Liver (tissue), 9 donors: ENCODE data around the gene PIWIL1. TPM values are rescaled to one million over a fixed set of nuclear protein-coding genes. Genes with fewer than 3 reads are reported as not detected.

Experiments used
- DNase-seq: peaks from one replicate; pipeline ENCODE4 v3.0.0-alpha.2; 2017; ENCODE audit warnings: low spot score
- H3K27ac ChIP-seq, 2 donors: one replicate each; pipeline ENCODE4 v1.7.0; 2013; ENCODE audit warnings: inconsistent platforms in 2 of 2, low read length in 2 of 2, control low read depth in 1 of 2, low read depth in 1 of 2, mild to moderate bottlenecking in 1 of 2
- H3K27me3 ChIP-seq, 4 donors: one replicate each; pipeline versions ENCODE4 v1.6.1 to v1.7.0; 2013; ENCODE audit warnings: low read length in 3 of 4, inconsistent platforms in 1 of 4, mild to moderate bottlenecking in 1 of 4, moderate library complexity in 1 of 4; ENCODE audit not compliant: control insufficient read depth in 4 of 4, insufficient read depth in 4 of 4
- H3K36me3 ChIP-seq, 4 donors: one replicate each; pipeline versions ENCODE4 v1.6.1 to v1.7.0; 2013; ENCODE audit warnings: low read length in 3 of 4, mild to moderate bottlenecking in 3 of 4, low read depth in 1 of 4, moderate library complexity in 1 of 4; ENCODE audit not compliant: control insufficient read depth in 4 of 4, insufficient read depth in 3 of 4
- H3K4me1 ChIP-seq, 4 donors: one replicate each; pipeline versions ENCODE4 v1.6.1 to v1.7.0; 2013; ENCODE audit warnings: low read length in 3 of 4, mild to moderate bottlenecking in 3 of 4, moderate library complexity in 1 of 4; ENCODE audit not compliant: control insufficient read depth in 4 of 4, insufficient read depth in 4 of 4
- H3K4me3 ChIP-seq, 3 donors: one replicate each; pipeline versions ENCODE4 v1.6.1 to v1.7.0; 2013; ENCODE audit warnings: low read length in 3 of 3, control low read depth in 1 of 3, low read depth in 1 of 3, mild to moderate bottlenecking in 1 of 3
- H3K9ac ChIP-seq, 2 donors: one replicate each; pipeline ENCODE4 v1.7.0; 2013; ENCODE audit warnings: low read length in 2 of 2, mild to moderate bottlenecking in 2 of 2, moderate library complexity in 2 of 2, control low read depth in 1 of 2, low read depth in 1 of 2
- H3K9me3 ChIP-seq, 4 donors: one replicate each; pipeline versions ENCODE4 v1.6.1 to v1.7.0; 2013; ENCODE audit warnings: low read length in 3 of 4; ENCODE audit not compliant: control insufficient read depth in 4 of 4
- CTCF ChIP-seq: fragments of 150-350 bp; IDR thresholded peaks from 2 replicates; pipeline ENCODE4 v1.5.1; 2017; ENCODE audit warnings: improper control_type of control experiment, low read depth, low read length; ENCODE audit not compliant: missing input control
- FOXA2 ChIP-seq: IDR thresholded peaks from 2 replicates; pipeline ENCODE4 v1.6.1; 2016; ENCODE audit warnings: antibody characterized with exemption
- HNF4A ChIP-seq, 2 donors: conservative IDR thresholded peaks; 2 replicates each; pipeline ENCODE4 v1.6.1; 2016; ENCODE audit warnings: antibody characterized with exemption in 2 of 2, mild to moderate bottlenecking in 2 of 2
- HNF4G ChIP-seq: IDR thresholded peaks from 2 replicates; pipeline ENCODE4 v1.6.1; 2016; ENCODE audit warnings: antibody characterized with exemption
- JUND ChIP-seq, 2 donors: IDR thresholded peaks; 2 replicates each; pipeline ENCODE4 v1.6.1; 2016; ENCODE audit warnings: antibody characterized with exemption in 2 of 2
- MAX ChIP-seq: IDR thresholded peaks from 2 replicates; pipeline ENCODE4 v1.6.1; 2016; ENCODE audit warnings: antibody characterized with exemption
- NR2F2 ChIP-seq: IDR thresholded peaks from 2 replicates; pipeline ENCODE4 v1.6.1; 2016; ENCODE audit warnings: antibody characterized with exemption
- RAD21 ChIP-seq, 2 donors: IDR thresholded peaks; 2 replicates each; pipeline ENCODE4 v1.6.1; 2016; ENCODE audit warnings: antibody characterized with exemption in 2 of 2, mild to moderate bottlenecking in 2 of 2
- REST ChIP-seq: IDR thresholded peaks from 2 replicates; pipeline ENCODE4 v1.6.1; 2016; ENCODE audit warnings: antibody characterized with exemption, mild to moderate bottlenecking
- RXRA ChIP-seq, 2 donors: IDR thresholded peaks; 2 replicates each; pipeline ENCODE4 v1.6.1; 2017 to 2018; ENCODE audit warnings: antibody characterized with exemption in 2 of 2, mild to moderate bottlenecking in 1 of 2
- TAF1 ChIP-seq: conservative IDR thresholded peaks from 2 replicates; pipeline ENCODE4 v1.6.1; 2016; ENCODE audit warnings: antibody characterized with exemption, mild to moderate bottlenecking
- YY1 ChIP-seq: IDR thresholded peaks from 2 replicates; pipeline ENCODE4 v1.6.1; 2016; ENCODE audit warnings: antibody characterized with exemption, mild to moderate bottlenecking
- ZBTB33 ChIP-seq: IDR thresholded peaks from 2 replicates; pipeline ENCODE4 v1.6.1; 2016; ENCODE audit warnings: antibody characterized with exemption
- WGBS: extraction: QIAGEN DNeasy Blood & Tissue Kit; methylation state at CpG from one replicate; pipeline ENCODE4 v1.1.7; 2013; 5-methylcytosine and 5-hydroxymethylcytosine counted together
- polyA plus RNA-seq, 2 donors: library from polyadenylated mRNA; stranded (reverse) in 1 of 2; unstranded in 1 of 2; fragments of 200-250 nt in 1 of 2; fragments of >200 nt in 1 of 2; fragmentation: Nextera tagmentation in 1 of 2; extraction: Ambion mirVana in 1 of 2; gene quantifications; one replicate each; pipeline versions ENCODE4 v1.2.1 to v1.2.3, GENCODE V29; 2013 to 2015
- total RNA-seq, 2 donors: library from RNA; depleted of rRNA; stranded (reverse); fragments of >200 nt; gene quantifications; one replicate each; pipeline ENCODE4 v1.2.3, GENCODE V29; 2014
- donor health status: healthy.
- donor health status: healthy.
- donor health status: healthy.
- donor health status: healthy.
- donor health status: healthy.

The PIWIL1 gene
- total and polyA plus RNA-seq, 4 donors = 0.01 TPM; not detected in 3

- TF ChIP-seq ZBTB33 (no peak), TAF1 (no peak)
These were observed 37.9 kb downstream of the PIWIL1 start (continued) for GRCh38 chr12:130375296-130376287.

GRCh38 chr12:130382818-130383217 is 45.1 kb downstream of the PIWIL1 start:
- TF ChIP-seq REST (peak; percentile 31), RAD21 (IDR thresholded peaks at IDR 0.05) (no peak), RXRA (IDR thresholded peaks at IDR 0.05) (peak in 1 of 2 donors; percentile 71), MAX (peak; percentile 28), JUND (IDR thresholded peaks at IDR 0.05) (peak in 1 of 2 donors; percentile 36), HNF4G (no peak), NR2F2 (no peak), YY1 (peak; percentile 25), HNF4A (conservative IDR thresholded peaks at IDR 0.05) (peak in 1 of 2 donors; percentile 72), FOXA2 (peak; percentile 27), CTCF (no peak)
- Histone ChIP-seq H3K4me1 (peaks cover 5 to 30% (median 24%) of the 10 kb centered on the region in 4 donors), H3K36me3 (no peaks in the 10 kb centered on the region), H3K9ac (no peak overlapping the region), H3K4me3 (no peak overlapping the region), H3K27ac (no peak overlapping the region), H3K9me3 (no peaks in the 10 kb centered on the region), H3K27me3 (peaks cover 0 to 2% (median 0%) of the 10 kb centered on the region in 4 donors)
- DNase-seq = no peak
- 32% methylated on average over 2 of the region's 2 CpGs for WGBS
